H1 (cell line): ENCODE results near the gene DENND2C. TPM values are rescaled to one million over a fixed set of nuclear protein-coding genes. Genes with fewer than 3 reads are reported as not detected.

Experiments
- CTCF ChIA-PET: fragments of 300-600 bp; sonication (Branson Sonifier 250); formaldehyde crosslinking; loops from one replicate; lab custom pipeline; 2021; ENCODE audit not compliant: partially characterized antibody; lab: Charles Lee
- POLR2A ChIA-PET: fragments of 300-600 bp; sonication (Branson Sonifier 250); formaldehyde crosslinking; loops from one replicate; lab custom pipeline; 2021; ENCODE audit warnings: inconsistent platforms; ENCODE audit not compliant: partially characterized antibody; lab: Charles Lee
- DNase-seq, 2 experiments: peaks; one replicate each; pipeline versions ENCODE4 v3.0.0 to v3.0.0-alpha.2; 2010 to 2022; ENCODE audit warnings: low spot score in 2 of 2, low read depth in 1 of 2, mixed read lengths in 1 of 2
- FAIRE-seq: peaks from 2 replicates; lab custom pipeline; 2011; peaks lifted over from hg19 to GRCh38; lab: Jason Lieb, UNC
- H2AFZ ChIP-seq: 2 replicates; pipeline ENCODE4 v1.8.1; 2012; ENCODE audit warnings: low read length, inconsistent platforms
- H2AK5ac ChIP-seq: 2 replicates; pipeline ENCODE4 v1.6.1; 2013; ENCODE audit warnings: low read depth, low read length
- H2BK120ac ChIP-seq: replicated peaks from 2 replicates; pipeline ENCODE3; 2013; ENCODE audit warnings: low read depth, low read length, inconsistent platforms
- H2BK12ac ChIP-seq: 2 replicates; pipeline ENCODE4 v1.6.1; 2013; ENCODE audit warnings: low read depth, low read length
- H2BK15ac ChIP-seq: 2 replicates; pipeline ENCODE4 v1.6.1; 2013; ENCODE audit warnings: low read length
- H2BK20ac ChIP-seq: 2 replicates; pipeline ENCODE4 v1.6.1; 2013; ENCODE audit warnings: low read length
- H2BK5ac ChIP-seq: 2 replicates; pipeline ENCODE4 v1.6.1; 2013; ENCODE audit warnings: low read depth, low read length
- H3K14ac ChIP-seq: 2 replicates; pipeline ENCODE4 v1.6.1; 2013; ENCODE audit warnings: inconsistent platforms; ENCODE audit not compliant: insufficient read length
- H3K18ac ChIP-seq: 2 replicates; pipeline ENCODE4 v1.6.1; 2013; ENCODE audit warnings: low read length; ENCODE audit errors: extremely low read depth
- H3K23ac ChIP-seq: 2 replicates; pipeline ENCODE4 v1.6.1; 2013; ENCODE audit warnings: inconsistent platforms; ENCODE audit not compliant: insufficient read length
- H3K23me2 ChIP-seq: 2 replicates; pipeline ENCODE4 v1.6.1; 2013; ENCODE audit warnings: low read depth, low read length
- H3K27ac ChIP-seq: 2 replicates; pipeline ENCODE4 v1.6.1; 2011; ENCODE audit warnings: low read depth, low read length, inconsistent platforms
- H3K27me3 ChIP-seq, 4 experiments: replicated peaks in 1 of 4; 1 replicate in 1 of 4; 2 replicates in 3 of 4; pipeline versions ENCODE4 v1.6.1 to v1.8.1; 2011 to 2013; ENCODE audit warnings: low read length in 3 of 4, mild to moderate bottlenecking in 3 of 4, inconsistent platforms in 2 of 4, mixed read lengths in 2 of 4, moderate library complexity in 1 of 4; ENCODE audit not compliant: control insufficient read depth in 3 of 4, insufficient read depth in 3 of 4; ENCODE audit errors: extremely low read depth in 1 of 4
- H3K36me3 ChIP-seq, 4 experiments: 2 replicates each; pipeline versions ENCODE4 v1.6.1 to v1.8.1; 2011 to 2013; ENCODE audit warnings: mild to moderate bottlenecking in 4 of 4, low read length in 3 of 4, moderate library complexity in 2 of 4, control low read depth in 1 of 4, inconsistent platforms in 1 of 4; ENCODE audit not compliant: insufficient read depth in 4 of 4, control insufficient read depth in 2 of 4
- H3K4ac ChIP-seq: replicated peaks from 2 replicates; pipeline ENCODE3; 2013; ENCODE audit warnings: low read length, low read depth, mixed read lengths, inconsistent platforms; ENCODE audit not compliant: insufficient read length
- H3K4me1 ChIP-seq, 4 experiments: replicated peaks in 1 of 4; 1 replicate in 1 of 4; 2 replicates in 3 of 4; pipeline versions ENCODE4 v1.6.1 to v1.8.1; 2011 to 2013; ENCODE audit warnings: low read length in 3 of 4, inconsistent platforms in 2 of 4, mixed read lengths in 1 of 4; ENCODE audit not compliant: insufficient read depth in 4 of 4, control insufficient read depth in 3 of 4
- H3K4me2 ChIP-seq, 2 experiments: 2 replicates each; pipeline versions ENCODE4 v1.6.1 to v1.8.1; 2011 to 2013; ENCODE audit warnings: low read depth in 2 of 2, low read length in 2 of 2, control low read depth in 1 of 2, inconsistent platforms in 1 of 2, mild to moderate bottlenecking in 1 of 2; ENCODE audit not compliant: insufficient read depth in 1 of 2
- H3K4me3 ChIP-seq, 4 experiments: fragments of 200-600, 300-600 bp in 1 of 4; sonication (generic), shearing (Covaris generic), sonication (Bioruptor Twin) in 1 of 4; 2 replicates each; pipeline versions ENCODE4 v1.5.1 to v1.8.1; 2011 to 2016; ENCODE audit warnings: low read length in 4 of 4, low read depth in 3 of 4, control low read depth in 2 of 4, inconsistent platforms in 2 of 4, mild to moderate bottlenecking in 2 of 4, mixed read lengths in 1 of 4, moderate library complexity in 1 of 4; ENCODE audit not compliant: insufficient read depth in 2 of 4; ENCODE audit errors: extremely low read depth in 1 of 4
- H3K56ac ChIP-seq: replicated peaks from 2 replicates; pipeline ENCODE3; 2013; ENCODE audit warnings: low read depth, mild to moderate bottlenecking, mixed read lengths, low read length, inconsistent platforms; ENCODE audit not compliant: insufficient read length
- H3K79me1 ChIP-seq: 2 replicates; pipeline ENCODE4 v1.6.1; 2013; ENCODE audit warnings: low read depth, low read length, control low read depth
- H3K79me2 ChIP-seq, 2 experiments: 2 replicates each; pipeline versions ENCODE4 v1.6.1 to v1.8.1; 2012 to 2013; ENCODE audit warnings: low read length in 2 of 2, mild to moderate bottlenecking in 2 of 2, inconsistent platforms in 1 of 2; ENCODE audit not compliant: insufficient read depth in 2 of 2, control insufficient read depth in 1 of 2
- H3K9ac ChIP-seq, 4 experiments: replicated peaks in 1 of 4; 1 replicate in 1 of 4; 2 replicates in 3 of 4; pipeline versions ENCODE4 v1.6.1 to v1.8.1; 2011 to 2013; ENCODE audit warnings: low read depth in 3 of 4, low read length in 3 of 4, control low read depth in 2 of 4, mild to moderate bottlenecking in 2 of 4, moderate library complexity in 2 of 4, inconsistent platforms in 1 of 4; ENCODE audit errors: extremely low read depth in 1 of 4
- H3K9me3 ChIP-seq, 2 experiments: 2 replicates each; pipeline versions ENCODE4 v1.6.1 to v1.8.1; 2012 to 2013; ENCODE audit warnings: mild to moderate bottlenecking in 2 of 2, moderate library complexity in 2 of 2, control low read depth in 1 of 2, inconsistent platforms in 1 of 2, low read depth in 1 of 2, low read length in 1 of 2, mixed read lengths in 1 of 2; ENCODE audit not compliant: insufficient read depth in 2 of 2
- H4K20me1 ChIP-seq, 2 experiments: replicated peaks in 1 of 2; 2 replicates each; pipeline versions ENCODE3 to v1.8.1; 2011 to 2013; ENCODE audit warnings: inconsistent platforms in 2 of 2, low read length in 2 of 2, mild to moderate bottlenecking in 1 of 2; ENCODE audit not compliant: insufficient read depth in 2 of 2, control insufficient read depth in 1 of 2
- H4K5ac ChIP-seq: 2 replicates; pipeline ENCODE4 v1.6.1; 2013; ENCODE audit warnings: low read length, low read depth, mixed read lengths, inconsistent platforms; ENCODE audit not compliant: insufficient read length
- H4K8ac ChIP-seq: 2 replicates; pipeline ENCODE4 v1.8.0; 2013; ENCODE audit warnings: mild to moderate bottlenecking, moderate library complexity, low read length, inconsistent platforms; ENCODE audit not compliant: insufficient read depth; ENCODE audit errors: extremely low read depth
- H4K91ac ChIP-seq: replicated peaks from 2 replicates; pipeline ENCODE3; 2013; ENCODE audit warnings: low read length, mixed read lengths, inconsistent platforms; ENCODE audit not compliant: insufficient read length
- ATF2 ChIP-seq: IDR thresholded peaks from 2 replicates; pipeline ENCODE4 v1.6.1; 2012; ENCODE audit warnings: low read length, inconsistent platforms
- CHD2 ChIP-seq: IDR thresholded peaks from 2 replicates; pipeline ENCODE4 v1.6.1; 2012; ENCODE audit warnings: low read length, improper control_type of control experiment
- CTBP2 ChIP-seq: IDR thresholded peaks from 2 replicates; pipeline ENCODE4 v1.7.0; 2011; ENCODE audit warnings: borderline replicate concordance, mild to moderate bottlenecking, moderate library complexity, mixed read lengths, low read length; ENCODE audit not compliant: insufficient read depth, insufficient read length
- GABPA ChIP-seq: IDR thresholded peaks from 2 replicates; pipeline ENCODE4 v1.6.1; 2011; ENCODE audit warnings: mild to moderate bottlenecking, low read length, moderate library complexity, borderline replicate concordance; ENCODE audit not compliant: insufficient read depth
- KDM1A ChIP-seq: fragments of 200-600, 300-600 bp; sonication (generic); IDR thresholded peaks from 2 replicates; pipeline ENCODE4 v1.7.1; 2016; ENCODE audit warnings: mild to moderate bottlenecking, low read length, borderline replicate concordance
- RNF2 ChIP-seq: fragments of 200-900, 300-1000 bp; sonication (generic); IDR thresholded peaks from 2 replicates; pipeline ENCODE4 v1.7.1; 2016; ENCODE audit warnings: borderline replicate concordance, low read depth, mild to moderate bottlenecking, antibody characterized with exemption, low read length; ENCODE audit not compliant: poor library complexity, severe bottlenecking; ENCODE audit errors: missing control alignments
- RXRA ChIP-seq: IDR thresholded peaks from 2 replicates; pipeline ENCODE4 v1.6.1; 2011; ENCODE audit warnings: low read depth, mild to moderate bottlenecking, low read length, moderate library complexity; ENCODE audit not compliant: insufficient read depth
- SIRT6 ChIP-seq: IDR thresholded peaks from one replicate; pipeline ENCODE4 v1.7.1; 2012; ENCODE audit warnings: low read length, inconsistent platforms
- SP2 ChIP-seq: IDR thresholded peaks from 2 replicates; pipeline ENCODE4 v1.6.1; 2012; ENCODE audit warnings: mild to moderate bottlenecking, low read length, inconsistent platforms
- SRF ChIP-seq: IDR thresholded peaks from 2 replicates; pipeline ENCODE4 v1.6.1; 2011; ENCODE audit warnings: mild to moderate bottlenecking, low read depth, low read length, moderate library complexity
- USF2 ChIP-seq: IDR thresholded peaks from 2 replicates; pipeline ENCODE4 v1.6.1; 2011; ENCODE audit warnings: low read length, improper control_type of control experiment
- WGBS, 2 experiments: shearing (Covaris generic) in 1 of 2; methylation state at CpG; one replicate each; pipeline versions ENCODE4 v1.1.6 to v1.1.7; 2013 to 2015; ENCODE audit warnings: low lambda C conversion rate in 2 of 2, mixed read lengths in 2 of 2, inconsistent platforms in 1 of 2, low coverage in 1 of 2, missing lambda C conversion rate in 1 of 2; ENCODE audit not compliant: insufficient replicate concordance in 2 of 2, insufficient coverage in 1 of 2, insufficient read length in 1 of 2; ENCODE audit errors: extremely low coverage in 1 of 2, missing lambda C conversion rate in 1 of 2; 5-methylcytosine and 5-hydroxymethylcytosine counted together
- polyA plus RNA-seq, 7 experiments: library from polyadenylated mRNA; depleted of rRNA in 3 of 7; stranded (reverse) in 5 of 7; unstranded in 2 of 7; fragments of >200 nt in 5 of 7; fragments of 200-250 nt in 2 of 7; gene quantifications; 1 replicate in 5 of 7; 2 replicates in 1 of 7; 4 replicates in 1 of 7; pipeline versions ENCODE4 v1.2.1 to v1.2.3, GENCODE V29; 2011 to 2013; ENCODE audit warnings: missing spikeins in 2 of 7, mixed read lengths in 2 of 7
- total RNA-seq: library from RNA; stranded (reverse); fragmentation: NEBNext Ultra II Directional; extraction: Animal tissue kit (Norgen Biotek cat#: 25700); gene quantifications from 2 replicates; pipeline ENCODE4 v1.2.1, GENCODE V29; 2021

DENND2C gene
- total and polyA plus RNA-seq, 2 of the 8 experiments (the other 6 are each of a cell fraction or from before 2014, with no cell fraction given): 1.8 to 5.5 TPM

GRCh38 chr1:114561333-114561732 lies 108.5 kb downstream of the DENND2C start:
- H2BK15ac ChIP-seq: no peak overlapping the region
- H3K23ac ChIP-seq: no peak overlapping the region
- FAIRE-seq (no peak), DNase-seq (no peak)
- H2AFZ ChIP-seq: no peak overlapping the region
- peaks cover 2 to 11% (median 5%) of the 10 kb centered on the region in 4 experiments; a peak in 6 of 8 replicates for H3K36me3 ChIP-seq
- POLR2A ChIA-PET: interaction anchor here (1.3 to 1.8 kb wide), 3 partner anchors 11 to 157 kb away, joined by 3 to 5 read pairs (median 3); no protein-coding TSS in a partner anchor
- no peak overlapping the region for H3K4me3 ChIP-seq
- no peaks in the 10 kb centered on the region for H3K79me2 ChIP-seq
- no peak overlapping the region for H3K18ac ChIP-seq
- 76% methylated on average over 1 of the region's 1 CpG; no CpG with 5 or more reads in 1 of the 2 experiments for WGBS, 2 experiments
- H2BK120ac ChIP-seq: no peak overlapping the region
- no peak overlapping the region for H4K5ac ChIP-seq
- no peak overlapping the region for H2BK20ac ChIP-seq
- no peak overlapping the region for H4K91ac ChIP-seq
- H4K20me1 ChIP-seq: no peaks in the 10 kb centered on the region
- no peak overlapping the region for H3K4ac ChIP-seq
- H3K27ac ChIP-seq: no peak overlapping the region
- no peaks in the 10 kb centered on the region for H3K9me3 ChIP-seq
- no peak overlapping the region for H2AK5ac ChIP-seq
- H3K56ac ChIP-seq: no peak overlapping the region
- CTCF ChIA-PET: interaction anchor here (0.9 to 1.5 kb wide), 4 partner anchors 11 to 582 kb away, joined by 3 to 4 read pairs (median 4); partner anchors contain the start of gene OLFML3
- H2BK12ac ChIP-seq: no peak overlapping the region
- H2BK5ac ChIP-seq: no peak overlapping the region
- no peak overlapping the region for H3K4me2 ChIP-seq
- H3K9ac ChIP-seq: no peak overlapping the region
- no peaks in the 10 kb centered on the region for H3K23me2 ChIP-seq
- H4K8ac ChIP-seq: no peak overlapping the region
- H3K27me3 ChIP-seq: no peaks in the 10 kb centered on the region
- H3K4me1 ChIP-seq: no peaks in the 10 kb centered on the region
- no peak overlapping the region for H3K14ac ChIP-seq
- no peaks in the 10 kb centered on the region for H3K79me1 ChIP-seq
- TF ChIP-seq SRF (no peak), USF2 (no peak), GABPA (no peak), CHD2 (no peak), KDM1A (no peak), RNF2 (no peak), RXRA (no peak), SP2 (no peak), CTBP2 (no peak), ATF2 (no peak), SIRT6 (no peak)
